Glomerular endothelial cell (primary cell): ENCODE measurements around the gene CISD2. TPM values are rescaled to one million over a fixed set of nuclear protein-coding genes. Genes with fewer than 3 reads are reported as not detected.
A peak's percentile ranks its signal among the peaks of the same experiment; 100 is the strongest.
"Not testable (repeated sequence)": the region's sequence is repeated elsewhere in the genome, so short reads cannot be mapped to it uniquely, and the experiment has no call there.

Experiments
- DNase-seq: peaks from one replicate; pipeline ENCODE4 v3.0.0-alpha.2; 2011; ENCODE audit warnings: low read depth, low spot score; ENCODE audit errors: extremely low read depth
- total RNA-seq: library from RNA; depleted of rRNA; stranded (reverse); fragments of >200 nt; gene quantifications from 2 replicates; pipeline ENCODE4 v1.2.3, GENCODE V29; 2015

Gene CISD2
- total RNA-seq, 1 donor from 2014 or later = 12.8 TPM

DNA sequence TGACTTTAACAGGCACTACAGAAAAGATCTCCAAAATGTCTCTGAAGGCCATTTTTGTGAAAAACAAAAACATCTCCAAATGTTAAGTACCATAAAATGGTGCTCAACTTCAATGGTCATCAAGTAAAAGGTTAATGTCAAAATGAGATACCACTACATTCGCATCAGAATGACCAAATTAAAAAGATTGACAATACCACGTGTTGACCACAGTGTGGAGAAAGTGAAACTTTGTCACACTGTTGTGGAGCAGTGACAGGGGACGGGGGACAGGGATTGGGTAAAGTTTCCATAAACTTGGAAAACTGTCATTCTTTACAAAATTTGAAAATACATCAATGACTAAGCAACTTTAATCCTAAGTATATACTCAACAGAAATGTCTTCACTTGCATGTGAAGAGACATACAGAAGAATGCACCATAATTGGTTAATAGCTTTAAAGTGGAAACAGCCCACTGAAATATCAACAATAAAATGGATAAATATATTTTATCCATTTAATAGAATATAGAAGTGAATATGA lies 19.1 kb upstream of the CISD2 start:
- DNase-seq = no peak

- no peak for DNase-seq
These were observed 18.4 kb upstream of the CISD2 start for GRCh38 chr4:102850370-102850769.

GRCh38 chr4:102858828-102859464 lies 9.8 kb upstream of the CISD2 start:
- DNase-seq = no peak

- no peak for DNase-seq
These were observed 8.0 kb upstream of the CISD2 start for GRCh38 chr4:102860611-102861324.

DNA sequence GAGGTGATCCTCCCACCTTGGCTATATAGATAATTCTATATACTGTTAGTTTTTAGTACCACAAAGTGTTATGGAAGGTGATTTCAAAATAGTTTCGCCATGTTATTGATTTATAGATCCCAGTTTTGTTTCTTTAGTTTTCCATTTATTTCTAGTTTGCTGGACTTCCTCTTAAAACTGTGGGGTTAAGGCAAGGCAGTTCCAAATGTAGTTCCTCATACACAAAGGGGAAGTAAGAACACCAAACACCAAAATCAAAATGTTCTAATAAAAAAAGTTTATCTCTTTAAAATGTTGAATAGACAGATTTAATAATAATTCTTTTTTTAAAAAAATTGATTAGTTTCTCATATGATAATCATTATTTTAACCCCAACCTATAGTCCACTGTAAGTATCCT lies 6.8 kb upstream of the CISD2 start:
- DNase-seq = no peak

DNA sequence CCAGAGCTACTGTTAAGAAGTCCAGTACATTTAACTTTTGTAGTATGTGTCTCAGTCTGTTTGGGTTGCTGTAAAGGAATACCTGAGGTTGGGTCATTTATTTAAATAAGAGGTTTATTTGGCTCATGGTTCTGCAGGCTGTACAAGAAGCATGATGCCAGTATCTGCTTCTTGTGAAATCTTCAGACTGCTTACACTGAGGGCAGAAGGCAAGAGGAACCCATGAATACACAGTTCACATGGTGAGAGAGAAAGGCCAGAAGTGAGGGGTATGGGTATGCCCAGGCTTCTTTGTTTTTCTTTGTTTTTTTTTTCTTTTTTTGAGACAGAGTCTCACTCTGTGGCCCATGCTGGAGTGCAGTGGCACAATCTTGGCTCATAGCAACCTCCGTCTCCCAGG lies 6.0 kb upstream of the CISD2 start:
- DNase-seq = no peak

DNA sequence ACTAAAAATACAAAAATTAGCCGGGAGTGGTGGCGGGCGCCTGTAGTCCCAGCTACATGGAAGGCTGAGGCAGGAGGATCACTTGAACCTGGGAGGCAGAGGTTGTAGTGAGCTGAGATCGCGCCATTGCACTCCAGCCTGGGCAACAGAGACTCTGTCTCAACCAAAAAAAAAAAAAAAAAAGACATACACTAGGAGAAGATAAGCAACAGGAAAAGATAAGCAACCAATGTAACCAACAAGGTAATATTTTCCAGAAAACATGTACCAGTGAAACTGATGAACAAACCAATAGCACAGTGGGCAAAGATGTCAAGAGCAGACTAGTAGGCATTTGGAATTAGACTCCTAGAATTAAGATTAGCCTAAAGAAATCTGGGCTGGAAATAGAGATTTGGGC lies 3.5 kb upstream of the CISD2 start:
- not testable (repeated sequence) for DNase-seq

GRCh38 chr4:102867278-102868152 lies 1.3 kb upstream of the CISD2 start:
- DNase-seq = no peak

DNA sequence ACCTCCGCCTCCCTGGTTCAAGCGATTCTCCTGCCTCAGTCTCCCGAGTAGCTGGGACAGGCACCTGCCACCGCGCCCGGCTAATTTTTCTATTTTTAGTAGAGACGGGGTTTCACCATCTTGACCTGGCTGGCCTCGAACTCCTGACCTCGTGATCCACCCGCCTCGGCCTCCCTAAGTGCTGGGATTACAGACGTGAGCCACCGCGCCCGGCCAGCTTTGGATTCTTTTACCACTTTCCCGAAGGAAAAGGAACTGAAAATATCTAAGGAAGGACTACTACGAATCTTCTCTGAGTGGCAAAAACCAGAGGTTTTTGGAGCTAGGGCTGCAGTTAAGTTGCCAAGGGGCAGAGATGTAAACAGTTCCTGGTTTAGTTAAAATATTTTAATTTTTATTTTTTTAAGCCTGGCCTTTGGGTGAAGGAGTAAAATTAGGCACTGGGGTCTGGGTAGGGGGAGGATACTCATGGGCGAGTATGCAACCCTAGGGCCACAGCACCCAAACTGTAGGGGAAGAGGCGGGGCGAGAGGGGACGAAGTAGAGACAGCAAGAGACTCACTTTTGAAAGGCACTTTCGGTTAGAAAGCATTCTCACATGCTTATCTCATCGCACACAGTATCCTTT lies 525 bp upstream of the CISD2 start:
- DNase-seq = no peak

GRCh38 chr4:102869569-102870197 lies 891 bp downstream of the CISD2 start:
- peak; percentile 16 for DNase-seq

DNA sequence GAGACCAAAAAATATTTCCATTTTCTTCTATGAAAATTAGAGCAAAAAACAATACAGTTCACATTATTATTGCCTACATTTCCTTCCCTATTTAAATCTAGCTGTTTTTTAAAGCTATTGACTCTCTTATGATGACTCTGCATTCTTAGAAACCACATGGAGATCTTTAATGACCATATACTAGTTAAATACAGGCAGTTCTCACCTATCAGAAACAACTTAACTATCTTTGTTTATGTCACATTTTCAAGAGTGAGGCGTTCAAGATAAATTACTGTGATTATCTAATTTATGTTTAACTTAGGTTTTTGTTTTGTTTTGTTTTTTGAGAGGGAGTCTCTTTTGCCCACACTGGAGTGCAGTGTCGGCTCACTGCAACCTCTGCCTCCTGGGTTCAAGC lies 3.0 kb downstream of the CISD2 start:
- DNase-seq = no peak

DNA sequence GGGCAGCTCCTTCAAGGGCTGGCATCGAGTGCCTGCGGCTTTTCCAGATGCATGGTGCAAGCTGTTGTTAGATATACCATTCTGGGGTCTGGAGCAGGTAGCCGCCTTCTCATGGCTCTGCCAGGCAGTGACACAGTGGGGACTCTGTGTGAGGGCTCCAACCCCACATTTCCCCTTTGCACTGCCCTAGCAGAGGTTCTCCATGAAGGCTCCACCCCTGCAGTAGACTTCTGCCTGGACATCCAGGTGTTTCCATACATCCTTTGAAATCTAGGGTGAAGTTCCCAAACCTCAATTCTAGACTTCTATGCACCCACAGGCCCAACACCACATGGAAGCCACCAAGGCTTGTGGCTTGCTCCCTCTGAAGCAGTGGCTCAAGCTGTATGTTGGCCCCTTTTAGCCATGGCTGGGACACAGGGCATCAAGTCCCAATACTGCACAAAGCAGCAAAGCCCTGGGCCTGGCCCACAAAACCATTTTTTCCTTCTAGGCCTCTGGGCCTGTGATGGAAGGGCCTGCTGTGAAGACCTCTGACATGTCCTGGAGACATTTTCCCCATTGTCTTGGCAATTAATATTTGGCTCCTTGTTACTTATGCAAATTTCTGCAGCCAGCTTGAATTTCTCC lies 8.8 kb downstream of the CISD2 start:
- not testable (repeated sequence) for DNase-seq

DNA sequence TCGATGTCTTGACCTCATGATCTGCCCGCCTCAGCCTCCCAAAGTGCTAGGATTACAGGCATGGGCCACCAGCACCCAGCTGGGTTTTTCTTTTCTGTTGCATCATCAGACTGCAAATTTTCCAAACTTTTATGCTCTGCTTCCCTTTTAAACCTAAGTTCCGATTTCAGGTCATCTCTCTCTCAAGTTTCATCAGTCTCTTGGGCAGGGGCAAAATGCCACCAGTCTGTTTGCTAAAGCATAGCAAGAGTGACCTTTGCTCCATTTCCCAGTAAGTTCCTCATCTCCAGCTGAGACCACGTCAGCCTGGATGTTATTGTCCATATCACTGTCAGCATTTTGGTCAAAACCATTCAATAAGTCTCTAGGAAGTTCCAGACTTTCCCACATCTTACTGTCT lies 9.6 kb downstream of the CISD2 start:
- not testable (repeated sequence) for DNase-seq

DNA sequence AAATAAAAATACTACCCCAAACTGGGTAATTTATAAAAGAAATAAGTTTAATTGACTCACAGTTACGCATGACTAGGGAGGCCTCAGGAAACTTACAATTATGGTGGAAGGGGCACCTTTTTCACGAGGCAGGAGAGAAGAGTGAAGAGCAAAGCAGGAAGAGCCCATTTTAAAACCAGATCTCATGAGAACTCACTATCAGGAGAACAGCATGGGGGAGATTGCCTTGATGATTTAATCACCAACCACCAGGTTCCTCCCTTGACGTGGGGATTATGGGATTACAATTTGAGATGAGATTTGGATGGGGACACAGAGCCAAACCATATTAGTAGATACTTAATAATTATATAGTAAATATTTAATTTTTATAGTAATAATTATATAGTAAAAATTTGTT lies 10.1 kb downstream of the CISD2 start:
- DNase-seq = no peak

GRCh38 chr4:102881343-102881742 lies 12.6 kb downstream of the CISD2 start:
- no peak for DNase-seq

- DNase-seq = no peak
These were observed 14.5 kb downstream of the CISD2 start for GRCh38 chr4:102883278-102883677.

DNA sequence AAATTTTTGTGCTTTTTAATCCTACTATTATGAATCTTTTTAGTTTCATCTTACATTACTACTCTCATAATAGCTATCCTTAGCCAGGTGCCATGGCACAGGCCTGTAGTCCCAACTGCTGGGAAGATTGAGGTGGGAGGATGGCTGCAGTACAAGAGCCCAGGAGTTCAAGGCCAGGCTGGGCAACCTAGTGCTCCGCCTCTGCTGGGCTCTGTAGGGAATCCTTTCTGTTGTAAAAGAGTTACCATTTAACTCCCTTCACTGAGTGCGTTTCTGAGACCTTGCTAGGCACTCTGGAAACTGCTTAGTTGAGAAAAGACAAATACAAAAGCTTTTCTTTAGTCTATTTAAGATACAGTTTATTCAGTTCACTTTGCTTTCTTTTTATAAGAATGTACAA lies 19.8 kb downstream of the CISD2 start:
- not testable (repeated sequence) for DNase-seq

DNA sequence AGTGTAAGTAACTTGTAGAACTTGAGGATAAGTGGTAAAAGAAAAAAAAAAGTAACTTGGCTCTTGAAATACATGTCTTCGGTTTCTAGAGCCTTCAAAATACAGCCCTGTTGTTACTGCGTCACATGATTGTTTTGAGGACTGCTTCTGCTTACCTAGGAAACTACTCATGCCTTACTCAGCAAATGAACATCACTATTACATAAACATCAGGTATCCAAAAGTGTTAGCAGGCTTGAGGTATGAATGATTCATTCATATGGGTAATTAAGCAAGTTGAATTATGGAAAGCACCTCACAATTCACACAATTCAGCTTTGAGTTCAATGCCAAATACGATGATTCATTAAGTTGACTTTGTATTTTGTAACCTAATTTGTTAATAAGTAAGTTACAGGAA lies 21.1 kb downstream of the CISD2 start:
- DNase-seq = not testable (repeated sequence)

GRCh38 chr4:102896547-102896946 lies 27.8 kb downstream of the CISD2 start:
- DNase-seq = not testable (repeated sequence)

DNA sequence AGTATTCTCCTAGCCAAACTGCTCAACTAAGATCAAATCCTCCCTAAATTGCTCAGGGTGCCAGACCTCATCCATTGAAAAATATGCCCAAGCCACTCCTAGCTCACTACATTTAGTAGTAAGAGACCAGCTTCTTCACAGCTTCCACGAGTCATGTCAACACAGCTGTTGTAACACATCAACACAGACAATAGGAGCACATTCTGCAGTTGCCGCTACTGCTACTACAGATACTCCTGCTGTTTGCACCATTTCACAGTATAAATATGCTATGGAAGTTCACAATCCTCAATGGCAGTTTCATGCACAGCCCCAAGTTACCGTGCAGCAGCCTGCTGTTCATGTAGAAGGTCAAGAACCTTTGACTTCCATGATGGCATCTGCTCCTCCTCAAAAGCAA lies 28.8 kb downstream of the CISD2 start:
- not testable (repeated sequence) for DNase-seq
